ENCODE data around the gene ADARB1.

DNA sequence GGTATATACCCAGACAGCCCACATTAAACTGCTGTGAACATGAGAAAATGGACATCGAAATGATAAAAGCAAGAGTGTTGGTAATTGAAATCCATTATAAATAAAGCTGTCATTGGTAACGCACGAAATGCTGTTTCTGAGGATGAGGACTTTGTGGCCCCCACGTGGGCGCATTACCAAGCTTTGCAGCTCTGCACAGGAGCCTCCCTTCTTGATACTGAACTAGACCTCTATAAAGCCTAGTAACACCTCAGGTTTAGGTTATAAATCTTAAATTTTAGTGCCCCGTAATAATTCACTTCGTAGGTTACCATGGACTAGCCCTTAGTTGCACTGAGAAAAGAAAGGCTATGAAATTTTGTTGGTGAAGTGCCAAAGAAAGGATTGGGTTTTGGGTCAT is 45.4 kb downstream of the ADARB1 start:
- TF ChIP-seq, protein P1, sequence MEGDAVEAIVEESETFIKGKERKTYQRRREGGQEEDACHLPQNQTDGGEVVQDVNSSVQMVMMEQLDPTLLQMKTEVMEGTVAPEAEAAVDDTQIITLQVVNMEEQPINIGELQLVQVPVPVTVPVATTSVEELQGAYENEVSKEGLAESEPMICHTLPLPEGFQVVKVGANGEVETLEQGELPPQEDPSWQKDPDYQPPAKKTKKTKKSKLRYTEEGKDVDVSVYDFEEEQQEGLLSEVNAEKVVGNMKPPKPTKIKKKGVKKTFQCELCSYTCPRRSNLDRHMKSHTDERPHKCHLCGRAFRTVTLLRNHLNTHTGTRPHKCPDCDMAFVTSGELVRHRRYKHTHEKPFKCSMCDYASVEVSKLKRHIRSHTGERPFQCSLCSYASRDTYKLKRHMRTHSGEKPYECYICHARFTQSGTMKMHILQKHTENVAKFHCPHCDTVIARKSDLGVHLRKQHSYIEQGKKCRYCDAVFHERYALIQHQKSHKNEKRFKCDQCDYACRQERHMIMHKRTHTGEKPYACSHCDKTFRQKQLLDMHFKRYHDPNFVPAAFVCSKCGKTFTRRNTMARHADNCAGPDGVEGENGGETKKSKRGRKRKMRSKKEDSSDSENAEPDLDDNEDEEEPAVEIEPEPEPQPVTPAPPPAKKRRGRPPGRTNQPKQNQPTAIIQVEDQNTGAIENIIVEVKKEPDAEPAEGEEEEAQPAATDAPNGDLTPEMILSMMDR (conservative IDR thresholded peaks at IDR 0.05), result no peak
- TF ChIP-seq ZFX (IDR thresholded peaks at IDR 0.05), result no peak

All from C4-2B (cell line).